Activated CD4-positive, CD25-positive, alpha-beta regulatory T cell treated with anti-CD3 and anti-CD28 coated beads, Interleukin-2, amount 50 U/mL, for 16 hours (primary cell): Measurements from ENCODE around the gene CCL5.
"Not testable (repeated sequence)": the region's sequence is repeated elsewhere in the genome, so short reads cannot be mapped to it uniquely, and the experiment has no call there.

Source experiments
- DNase-seq: peaks from one replicate; pipeline ENCODE4 v3.0.0-alpha.2; 2020; ENCODE audit warnings: low read depth, low spot score

Gene CCL5

GRCh38 chr17:35898283-35899070 lies 18.3 kb upstream of the CCL5 start:
- no peak for DNase-seq

GRCh38 chr17:35897772-35898171 lies 17.6 kb upstream of the CCL5 start:
- not testable (repeated sequence) for DNase-seq

GRCh38 chr17:35895636-35896587 lies 15.8 kb upstream of the CCL5 start:
- DNase-seq = no peak

GRCh38 chr17:35894206-35894605 lies 14.0 kb upstream of the CCL5 start:
- DNase-seq = no peak

- DNase-seq = no peak
Observed at GRCh38 chr17:35893751-35894150, 13.6 kb upstream of the CCL5 start.

- DNase-seq = no peak
Observed at GRCh38 chr17:35892091-35893035, 12.2 kb upstream of the CCL5 start.

GRCh38 chr17:35891269-35891668 lies 11.1 kb upstream of the CCL5 start:
- DNase-seq = no peak

- no peak for DNase-seq
Observed at GRCh38 chr17:35890774-35891155, 10.6 kb upstream of the CCL5 start.

- no peak for DNase-seq
Observed at GRCh38 chr17:35889818-35890773, 9.9 kb upstream of the CCL5 start.

- no peak for DNase-seq
Observed at GRCh38 chr17:35889241-35889640, 9.1 kb upstream of the CCL5 start.

GRCh38 chr17:35878361-35878760 lies 1.8 kb downstream of the CCL5 start:
- no peak for DNase-seq

- DNase-seq = no peak
Observed at GRCh38 chr17:35877345-35878029, 2.7 kb downstream of the CCL5 start.

- DNase-seq = no peak
Observed at GRCh38 chr17:35876534-35876933, 3.6 kb downstream of the CCL5 start.

GRCh38 chr17:35875800-35876139 lies 4.4 kb downstream of the CCL5 start:
- no peak for DNase-seq

GRCh38 chr17:35875072-35875799 lies 4.9 kb downstream of the CCL5 start:
- DNase-seq = no peak

- DNase-seq = no peak
Observed at GRCh38 chr17:35872196-35872980, 7.8 kb downstream of the CCL5 start.

GRCh38 chr17:35870906-35871819 lies 9.0 kb downstream of the CCL5 start:
- no peak for DNase-seq
